ENCODE measurements around the gene ZNF616.

ZNF616 gene

GRCh38 chr19:52139252-52140031, at the start of gene ZNF616:
TSS of gene ZNF616 (minus strand) at chr19:52139938. CDS start at chr19:52130512, 9,426 bp downstream.
- DNase-seq (ENCODE audit: low read depth): peak; percentile 71

GRCh38 chr19:52188822-52189734, 49.3 kb upstream of the ZNF616 start:
- no peak for DNase-seq (ENCODE audit: low read depth)

GRCh38 chr19:52187407-52187806, 47.7 kb upstream of the ZNF616 start:
- DNase-seq (ENCODE audit: low read depth): no peak

- no peak for DNase-seq (ENCODE audit: low read depth)
These were observed 36.8 kb upstream of the ZNF616 start for GRCh38 chr19:52176574-52176973.

GRCh38 chr19:52172347-52172746, 32.6 kb upstream of the ZNF616 start:
- DNase-seq (ENCODE audit: low read depth): no peak

- peak; percentile 33 for DNase-seq (ENCODE audit: low read depth)
These were observed 31.8 kb upstream of the ZNF616 start, which contains the start of gene ZNF836 for GRCh38 chr19:52171321-52172169. TSS of gene ZNF836 (minus strand) at chr19:52171621. CDS start at chr19:52168072, 3,549 bp downstream.

GRCh38 chr19:52170863-52171320, 31.2 kb upstream of the ZNF616 start:
- no peak for DNase-seq (ENCODE audit: low read depth)

GRCh38 chr19:52170304-52170703, 30.6 kb upstream of the ZNF616 start:
- no peak for DNase-seq (ENCODE audit: low read depth)

GRCh38 chr19:52155596-52156359, 16.0 kb upstream of the ZNF616 start:
- DNase-seq (ENCODE audit: low read depth): no peak

- no peak for DNase-seq (ENCODE audit: low read depth)
These were observed 8.5 kb upstream of the ZNF616 start for GRCh38 chr19:52148256-52148655.

- DNase-seq (ENCODE audit: low read depth): no peak
These were observed 2.4 kb upstream of the ZNF616 start for GRCh38 chr19:52142001-52142595.

- DNase-seq (ENCODE audit: low read depth): no peak
These were observed 1.5 kb upstream of the ZNF616 start for GRCh38 chr19:52141203-52141602.

GRCh38 chr19:52140032-52140710, 433 bp upstream of the ZNF616 start:
- no peak for DNase-seq (ENCODE audit: low read depth)

GRCh38 chr19:52138983-52139251, 821 bp downstream of the ZNF616 start:
- DNase-seq (ENCODE audit: low read depth): no peak

- DNase-seq (ENCODE audit: low read depth): no peak
These were observed 1.3 kb downstream of the ZNF616 start for GRCh38 chr19:52138278-52138982.

- no peak for DNase-seq (ENCODE audit: low read depth)
These were observed 19.5 kb downstream of the ZNF616 start for GRCh38 chr19:52120286-52120685.

GRCh38 chr19:52115526-52116053, 24.1 kb downstream of the ZNF616 start:
- no peak for DNase-seq (ENCODE audit: low read depth)

GRCh38 chr19:52114691-52115090, 25.0 kb downstream of the ZNF616 start:
- no peak for DNase-seq (ENCODE audit: low read depth)

GRCh38 chr19:52112624-52113023, 27.1 kb downstream of the ZNF616 start:
- no peak for DNase-seq (ENCODE audit: low read depth)

Measured in HS-5 (cell line).